K562 (cell line): ENCODE measurements around the gene SMAD7. TPM values are rescaled to one million over a fixed set of nuclear protein-coding genes. Genes with fewer than 3 reads are reported as not detected.

Experiments
- ATF7 ChIP-seq: fragments of 450-650 bp; IDR thresholded peaks from 2 replicates; pipeline ENCODE4 v1.7.1; 2014; ENCODE audit warnings: mild to moderate bottlenecking, moderate library complexity
- BRD4 ChIP-seq: fragments of 200-600 bp; sonication (generic); IDR thresholded peaks from 2 replicates; pipeline ENCODE4 v1.6.1; 2017; ENCODE audit warnings: inconsistent platforms
- CBX1 ChIP-seq: sonication (generic); IDR thresholded peaks from 2 replicates; pipeline ENCODE4 v1.6.1; 2016; ENCODE audit warnings: antibody characterized with exemption, low read depth, mild to moderate bottlenecking
- E2F3 ChIP-seq: fragments of 250-450 bp; sonication (Bioruptor Pico); IDR thresholded peaks from 2 replicates; pipeline ENCODE4 v1.4.0; 2020; ENCODE audit warnings: mild to moderate bottlenecking
- FOS ChIP-seq: IDR thresholded peaks from 3 replicates; pipeline ENCODE4 v1.6.1; 2011; ENCODE audit not compliant: insufficient read length; ENCODE audit errors: extremely low read depth
- MAZ ChIP-seq, 2 experiments: fragments of 450-650 bp in 1 of 2; sonication (generic) in 1 of 2; formaldehyde crosslinking; IDR thresholded peaks in 1 of 2; conservative IDR thresholded peaks in 1 of 2; 2 replicates each; pipeline versions ENCODE4 v1.4.0 to v1.5.0; 2020; ENCODE audit warnings: mild to moderate bottlenecking in 1 of 2, missing genetic modification reagents in 1 of 2
- NR3C1 ChIP-seq: sonication (generic); formaldehyde crosslinking; IDR thresholded peaks from 2 replicates; pipeline ENCODE4 v1.8.1; 2022; ENCODE audit warnings: missing genetic modification reagents
- PCBP2 ChIP-seq: fragments of 200-400 bp; formaldehyde crosslinking; IDR thresholded peaks from 2 replicates; pipeline ENCODE4 v1.6.1; 2018; ENCODE audit warnings: low read length, low read depth, mild to moderate bottlenecking, moderate library complexity; ENCODE audit not compliant: poor library complexity, severe bottlenecking
- TGIF2 ChIP-seq: sonication (generic); formaldehyde crosslinking; IDR thresholded peaks from 2 replicates; pipeline ENCODE4 v1.8.1; 2022; ENCODE audit warnings: mild to moderate bottlenecking, missing genetic modification reagents, moderate library complexity
- TRIM28 ChIP-seq: fragments of 450-650 bp; IDR thresholded peaks from 2 replicates; pipeline ENCODE4 v1.6.1; 2017
- ZBTB1 ChIP-seq: sonication (generic); formaldehyde crosslinking; IDR thresholded peaks from 2 replicates; pipeline ENCODE4 v1.8.1; 2023; ENCODE audit warnings: missing genetic modification reagents, low read depth, mild to moderate bottlenecking, borderline replicate concordance
- ZBTB17 ChIP-seq: fragments of 450-650 bp; formaldehyde crosslinking; IDR thresholded peaks from 2 replicates; pipeline ENCODE4 v1.4.0; 2020; ENCODE audit warnings: mild to moderate bottlenecking
- ZNF717 ChIP-seq: fragments of 250-450 bp; sonication (Bioruptor Pico); IDR thresholded peaks from 2 replicates; pipeline ENCODE4 v1.5.0; 2021
- polyA plus RNA-seq, 8 experiments: library from polyadenylated mRNA; depleted of rRNA in 4 of 8; stranded (reverse) in 5 of 8; unstranded in 3 of 8; fragments of >200 nt; fragmentation: Nextera tagmentation in 2 of 8; fragmentation: Illumina TruSeq in 1 of 8; extraction: Ambion mirVana in 2 of 8; extraction: Trizol in 1 of 8; gene quantifications; 2 replicates each; pipeline versions ENCODE4 v1.2.1 to v1.2.3, GENCODE V29; 2011 to 2014; ENCODE audit warnings: inconsistent platforms in 1 of 8, missing spikeins in 1 of 8
- total RNA-seq, 7 experiments: library from RNA; depleted of rRNA in 6 of 7; stranded (reverse); fragments of >200 nt in 6 of 7; fragmentation: Illumina TruSeq in 2 of 7; extraction: Trizol in 2 of 7; gene quantifications; 2 replicates each; pipeline versions ENCODE4 v1.2.1 to v1.2.3, GENCODE V29; 2011 to 2021; ENCODE audit warnings: low replicate concordance in 1 of 7
- TF ChIP-seq, protein P1 (sequence below): fragments of 250-450 bp; sonication (Bioruptor Pico); IDR thresholded peaks from 2 replicates; pipeline ENCODE4 v1.4.0; 2020; ENCODE audit warnings: mild to moderate bottlenecking, moderate library complexity, borderline replicate concordance
- TF ChIP-seq, protein P2 (sequence below): fragments of 450-650 bp; IDR thresholded peaks from 2 replicates; pipeline ENCODE4 v1.6.1; 2017; ENCODE audit warnings: antibody characterized with exemption, mild to moderate bottlenecking
- TF ChIP-seq, protein P3 (sequence below): fragments of 450-650 bp; IDR thresholded peaks from 2 replicates; pipeline ENCODE4 v1.6.1; 2018; ENCODE audit warnings: mild to moderate bottlenecking, low read depth; ENCODE audit not compliant: partially characterized antibody
- TF ChIP-seq, protein P4 (sequence below), 2 experiments: fragments of 200-800 bp in 1 of 2; sonication (Bioruptor generic) in 1 of 2; sonication (generic) in 1 of 2; formaldehyde crosslinking in 1 of 2; IDR thresholded peaks in 1 of 2; conservative IDR thresholded peaks in 1 of 2; 2 replicates each; pipeline versions ENCODE4 v1.5.0 to v1.6.1; 2016 to 2020; ENCODE audit warnings: missing compliant biosample characterization in 1 of 2, missing genetic modification characterization in 1 of 2, missing genetic modification reagents in 1 of 2

Gene SMAD7
- total and polyA plus RNA-seq, 9 of the 15 experiments (the other 6 are each of a cell fraction or from before 2014, with no cell fraction given) = 0.13 to 3.0 (median 1.6) TPM

DNA sequence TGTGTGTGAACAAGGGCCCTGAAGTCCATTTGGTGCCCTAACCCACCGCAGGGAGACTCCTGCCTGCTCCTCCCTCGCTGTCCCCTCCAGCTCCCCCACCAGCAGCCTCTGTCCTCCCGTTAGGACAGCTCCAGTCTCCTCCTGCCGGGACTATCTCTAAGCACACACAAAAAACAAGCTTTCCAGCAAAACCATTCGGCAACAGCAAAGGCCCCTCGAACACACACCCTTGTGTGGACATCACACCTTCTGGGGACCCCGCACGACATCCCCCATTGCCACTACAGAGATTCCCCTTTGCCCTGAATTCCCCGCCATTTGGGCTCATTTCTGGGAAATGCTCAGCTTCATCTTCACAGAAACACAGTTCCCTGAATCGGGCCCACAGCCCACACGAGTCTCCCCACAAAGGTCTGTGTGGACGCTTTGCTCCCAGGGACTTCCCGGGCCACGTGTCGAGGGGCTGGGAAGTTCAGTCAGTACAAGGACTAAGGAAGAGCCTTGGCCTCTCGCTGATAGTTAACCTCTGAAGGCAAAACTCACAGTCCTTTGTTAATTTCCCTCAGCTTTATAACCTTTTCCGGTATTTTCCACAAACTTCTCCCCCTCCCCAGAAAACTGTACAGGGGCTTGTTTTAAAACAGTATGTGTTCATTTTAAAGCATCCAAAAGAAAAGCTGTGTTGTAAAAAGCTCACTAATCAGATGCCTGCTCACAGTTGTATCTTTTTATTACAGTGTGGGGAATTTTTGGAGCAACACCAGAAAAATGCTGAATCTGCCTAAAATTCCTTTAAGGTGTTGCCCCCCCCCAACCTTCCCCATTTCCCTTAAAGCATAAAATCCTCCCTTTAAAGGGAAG is 25.9 kb downstream of the SMAD7 start (continued):
- TF ChIP-seq, protein P1, sequence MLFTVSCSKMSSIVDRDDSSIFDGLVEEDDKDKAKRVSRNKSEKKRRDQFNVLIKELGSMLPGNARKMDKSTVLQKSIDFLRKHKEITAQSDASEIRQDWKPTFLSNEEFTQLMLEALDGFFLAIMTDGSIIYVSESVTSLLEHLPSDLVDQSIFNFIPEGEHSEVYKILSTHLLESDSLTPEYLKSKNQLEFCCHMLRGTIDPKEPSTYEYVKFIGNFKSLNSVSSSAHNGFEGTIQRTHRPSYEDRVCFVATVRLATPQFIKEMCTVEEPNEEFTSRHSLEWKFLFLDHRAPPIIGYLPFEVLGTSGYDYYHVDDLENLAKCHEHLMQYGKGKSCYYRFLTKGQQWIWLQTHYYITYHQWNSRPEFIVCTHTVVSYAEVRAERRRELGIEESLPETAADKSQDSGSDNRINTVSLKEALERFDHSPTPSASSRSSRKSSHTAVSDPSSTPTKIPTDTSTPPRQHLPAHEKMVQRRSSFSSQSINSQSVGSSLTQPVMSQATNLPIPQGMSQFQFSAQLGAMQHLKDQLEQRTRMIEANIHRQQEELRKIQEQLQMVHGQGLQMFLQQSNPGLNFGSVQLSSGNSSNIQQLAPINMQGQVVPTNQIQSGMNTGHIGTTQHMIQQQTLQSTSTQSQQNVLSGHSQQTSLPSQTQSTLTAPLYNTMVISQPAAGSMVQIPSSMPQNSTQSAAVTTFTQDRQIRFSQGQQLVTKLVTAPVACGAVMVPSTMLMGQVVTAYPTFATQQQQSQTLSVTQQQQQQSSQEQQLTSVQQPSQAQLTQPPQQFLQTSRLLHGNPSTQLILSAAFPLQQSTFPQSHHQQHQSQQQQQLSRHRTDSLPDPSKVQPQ (CRISPR knock-in tag) = no peak
- TF ChIP-seq, protein P2, sequence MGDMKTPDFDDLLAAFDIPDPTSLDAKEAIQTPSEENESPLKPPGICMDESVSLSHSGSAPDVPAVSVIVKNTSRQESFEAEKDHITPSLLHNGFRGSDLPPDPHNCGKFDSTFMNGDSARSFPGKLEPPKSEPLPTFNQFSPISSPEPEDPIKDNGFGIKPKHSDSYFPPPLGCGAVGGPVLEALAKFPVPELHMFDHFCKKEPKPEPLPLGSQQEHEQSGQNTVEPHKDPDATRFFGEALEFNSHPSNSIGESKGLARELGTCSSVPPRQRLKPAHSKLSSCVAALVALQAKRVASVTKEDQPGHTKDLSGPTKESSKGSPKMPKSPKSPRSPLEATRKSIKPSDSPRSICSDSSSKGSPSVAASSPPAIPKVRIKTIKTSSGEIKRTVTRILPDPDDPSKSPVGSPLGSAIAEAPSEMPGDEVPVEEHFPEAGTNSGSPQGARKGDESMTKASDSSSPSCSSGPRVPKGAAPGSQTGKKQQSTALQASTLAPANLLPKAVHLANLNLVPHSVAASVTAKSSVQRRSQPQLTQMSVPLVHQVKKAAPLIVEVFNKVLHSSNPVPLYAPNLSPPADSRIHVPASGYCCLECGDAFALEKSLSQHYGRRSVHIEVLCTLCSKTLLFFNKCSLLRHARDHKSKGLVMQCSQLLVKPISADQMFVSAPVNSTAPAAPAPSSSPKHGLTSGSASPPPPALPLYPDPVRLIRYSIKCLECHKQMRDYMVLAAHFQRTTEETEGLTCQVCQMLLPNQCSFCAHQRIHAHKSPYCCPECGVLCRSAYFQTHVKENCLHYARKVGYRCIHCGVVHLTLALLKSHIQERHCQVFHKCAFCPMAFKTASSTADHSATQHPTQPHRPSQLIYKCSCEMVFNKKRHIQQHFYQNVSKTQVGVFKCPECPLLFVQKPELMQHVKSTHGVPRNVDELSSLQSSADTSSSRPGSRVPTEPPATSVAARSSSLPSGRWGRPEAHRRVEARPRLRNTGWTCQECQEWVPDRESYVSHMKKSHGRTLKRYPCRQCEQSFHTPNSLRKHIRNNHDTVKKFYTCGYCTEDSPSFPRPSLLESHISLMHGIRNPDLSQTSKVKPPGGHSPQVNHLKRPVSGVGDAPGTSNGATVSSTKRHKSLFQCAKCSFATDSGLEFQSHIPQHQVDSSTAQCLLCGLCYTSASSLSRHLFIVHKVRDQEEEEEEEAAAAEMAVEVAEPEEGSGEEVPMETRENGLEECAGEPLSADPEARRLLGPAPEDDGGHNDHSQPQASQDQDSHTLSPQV = peak; percentile 68
- no peak for TF ChIP-seq FOS
- TF ChIP-seq ZBTB1 (CRISPR knock-in tag) = no peak
- TF ChIP-seq NR3C1 (CRISPR knock-in tag) = no peak
- TF ChIP-seq, protein P3, sequence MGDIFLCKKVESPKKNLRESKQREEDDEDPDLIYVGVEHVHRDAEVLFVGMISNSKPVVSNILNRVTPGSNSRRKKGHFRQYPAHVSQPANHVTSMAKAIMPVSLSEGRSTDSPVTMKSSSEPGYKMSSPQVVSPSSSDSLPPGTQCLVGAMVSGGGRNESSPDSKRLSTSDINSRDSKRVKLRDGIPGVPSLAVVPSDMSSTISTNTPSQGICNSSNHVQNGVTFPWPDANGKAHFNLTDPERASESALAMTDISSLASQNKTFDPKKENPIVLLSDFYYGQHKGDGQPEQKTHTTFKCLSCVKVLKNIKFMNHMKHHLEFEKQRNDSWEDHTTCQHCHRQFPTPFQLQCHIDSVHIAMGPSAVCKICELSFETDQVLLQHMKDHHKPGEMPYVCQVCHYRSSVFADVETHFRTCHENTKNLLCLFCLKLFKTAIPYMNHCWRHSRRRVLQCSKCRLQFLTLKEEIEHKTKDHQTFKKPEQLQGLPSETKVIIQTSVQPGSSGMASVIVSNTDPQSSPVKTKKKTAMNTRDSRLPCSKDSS = no peak
- TF ChIP-seq, protein P4, sequence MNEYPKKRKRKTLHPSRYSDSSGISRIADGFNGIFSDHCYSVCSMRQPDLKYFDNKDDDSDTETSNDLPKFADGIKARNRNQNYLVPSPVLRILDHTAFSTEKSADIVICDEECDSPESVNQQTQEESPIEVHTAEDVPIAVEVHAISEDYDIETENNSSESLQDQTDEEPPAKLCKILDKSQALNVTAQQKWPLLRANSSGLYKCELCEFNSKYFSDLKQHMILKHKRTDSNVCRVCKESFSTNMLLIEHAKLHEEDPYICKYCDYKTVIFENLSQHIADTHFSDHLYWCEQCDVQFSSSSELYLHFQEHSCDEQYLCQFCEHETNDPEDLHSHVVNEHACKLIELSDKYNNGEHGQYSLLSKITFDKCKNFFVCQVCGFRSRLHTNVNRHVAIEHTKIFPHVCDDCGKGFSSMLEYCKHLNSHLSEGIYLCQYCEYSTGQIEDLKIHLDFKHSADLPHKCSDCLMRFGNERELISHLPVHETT (CRISPR knock-in tag; conservative IDR thresholded peaks at IDR 0.05 in 1 of 2, IDR thresholded peaks at IDR 0.05 in 1 of 2) = 0 out of 4 replicates have a peak, but pooled peaks of 1 of the 2 experiments have one; percentile 18
- TF ChIP-seq MAZ (CRISPR knock-in tag; conservative IDR thresholded peaks at IDR 0.05 in 1 of 2, IDR thresholded peaks at IDR 0.05 in 1 of 2) = peak in 1 of 2 experiments; percentile 7; a peak in 1 of 4 replicates
- no peak for TF ChIP-seq ZBTB17 (CRISPR knock-in tag)
- no peak for TF ChIP-seq TGIF2 (CRISPR knock-in tag)
- TF ChIP-seq ATF7 = no peak
- no peak for TF ChIP-seq ZNF717 (CRISPR knock-in tag)
- no peak for TF ChIP-seq BRD4
- no peak for TF ChIP-seq PCBP2
- TF ChIP-seq E2F3 = no peak
- TF ChIP-seq CBX1 = no peak
- no peak for TF ChIP-seq TRIM28
